Activated CD4-positive, alpha-beta T cell treated with anti-CD3 and anti-CD28 coated beads, Interleukin-10, Interleukin-2, amounts not matched to agents 100 ng/mL and 50 ng/mL, durations not matched to agents 16 hours and 8 hours (primary cell): ENCODE results near the gene MESD.
A peak's percentile ranks its signal among the peaks of the same experiment; 100 is the strongest.

Source experiments
- DNase-seq: peaks from one replicate; pipeline ENCODE4 v3.0.0-alpha.2; 2020

MESD gene

GRCh38 chr15:80989518-80990478, at the start of gene MESD:
Gene MESD (minus strand): TSS chr15:80989819. CDS start chr15:80989791, 28 bp downstream.
- DNase-seq = peak; percentile 98

GRCh38 chr15:81038975-81039607, 49.5 kb upstream of the MESD start:
- DNase-seq = peak; percentile 31

GRCh38 chr15:81037952-81038743, 48.5 kb upstream of the MESD start:
- no peak for DNase-seq

GRCh38 chr15:81033508-81033907, 43.9 kb upstream of the MESD start:
- DNase-seq = no peak

- no peak for DNase-seq
Observed at GRCh38 chr15:81032818-81033217, 43.2 kb upstream of the MESD start.

GRCh38 chr15:81032355-81032754, 42.7 kb upstream of the MESD start:
- DNase-seq = no peak

- no peak for DNase-seq
Observed at GRCh38 chr15:81031203-81031602, 41.6 kb upstream of the MESD start.

GRCh38 chr15:81030301-81030750, 40.7 kb upstream of the MESD start:
- DNase-seq = no peak

- no peak for DNase-seq
Observed at GRCh38 chr15:81029414-81030300, 40.0 kb upstream of the MESD start.

GRCh38 chr15:81026836-81027599, 37.4 kb upstream of the MESD start:
- no peak for DNase-seq

GRCh38 chr15:81025721-81026370, 36.2 kb upstream of the MESD start:
- no peak for DNase-seq

GRCh38 chr15:81024936-81025335, 35.3 kb upstream of the MESD start:
- no peak for DNase-seq

GRCh38 chr15:81024265-81024872, 34.8 kb upstream of the MESD start:
- peak; percentile 39 for DNase-seq

GRCh38 chr15:81023483-81024264, 34.1 kb upstream of the MESD start:
- DNase-seq = peak; percentile 93

GRCh38 chr15:81021321-81021720, 31.7 kb upstream of the MESD start:
- no peak for DNase-seq

- no peak for DNase-seq
Observed at GRCh38 chr15:81018197-81018596, 28.6 kb upstream of the MESD start.

GRCh38 chr15:81016489-81017068, 27.0 kb upstream of the MESD start:
- no peak for DNase-seq

GRCh38 chr15:81015621-81016488, 26.2 kb upstream of the MESD start:
- no peak for DNase-seq
